Right atrium auricular region (tissue), 2 donors: ENCODE results near the gene XIRP1. TPM values are rescaled to one million over a fixed set of nuclear protein-coding genes. Genes with fewer than 3 reads are reported as not detected.

Experiments
- DNase-seq: peaks from one replicate; pipeline ENCODE4 v3.0.0-alpha.2; 2019; ENCODE audit warnings: low spot score
- H3K27ac ChIP-seq, 2 donors: fragments of 200-600 bp; sonication (generic); 1 replicate in 1 of 2; 2 replicates in 1 of 2; pipeline ENCODE4 v1.5.1; 2016 to 2019
- H3K27me3 ChIP-seq, 2 donors: fragments of 200-600 bp; sonication (generic); one replicate each; pipeline versions ENCODE4 v1.5.1 to v1.6.0; 2017 to 2019
- H3K36me3 ChIP-seq: fragments of 200-600 bp; sonication (generic); one replicate; pipeline ENCODE4 v1.5.1; 2016
- H3K4me1 ChIP-seq, 2 donors: fragments of 200-600 bp; sonication (generic); one replicate each; pipeline versions ENCODE4 v1.5.1 to v1.6.0; 2017 to 2019
- H3K4me3 ChIP-seq, 2 donors: fragments of 200-600 bp; sonication (generic); 1 replicate in 1 of 2; 2 replicates in 1 of 2; pipeline ENCODE4 v1.5.1; 2017 to 2019; ENCODE audit warnings: mild to moderate bottlenecking in 1 of 2, moderate library complexity in 1 of 2
- H3K9me3 ChIP-seq, 2 donors: fragments of 200-600 bp; sonication (generic); one replicate each; pipeline ENCODE4 v1.5.1; 2019
- total RNA-seq, 2 donors: library from RNA; depleted of rRNA; stranded (reverse); fragments of >200 nt; gene quantifications; one replicate each; pipeline ENCODE4 v1.1.0, GENCODE V29; 2016
- TF ChIP-seq, protein P1 (sequence below), 2 donors: fragments of 200-600 bp; sonication (generic); IDR thresholded peaks; one replicate each; pipeline ENCODE4 v1.5.1; 2019; ENCODE audit warnings: antibody characterized with exemption in 2 of 2

Gene XIRP1
- total RNA-seq, 2 donors from 2014 or later: 319 to 1,274 TPM

DNA sequence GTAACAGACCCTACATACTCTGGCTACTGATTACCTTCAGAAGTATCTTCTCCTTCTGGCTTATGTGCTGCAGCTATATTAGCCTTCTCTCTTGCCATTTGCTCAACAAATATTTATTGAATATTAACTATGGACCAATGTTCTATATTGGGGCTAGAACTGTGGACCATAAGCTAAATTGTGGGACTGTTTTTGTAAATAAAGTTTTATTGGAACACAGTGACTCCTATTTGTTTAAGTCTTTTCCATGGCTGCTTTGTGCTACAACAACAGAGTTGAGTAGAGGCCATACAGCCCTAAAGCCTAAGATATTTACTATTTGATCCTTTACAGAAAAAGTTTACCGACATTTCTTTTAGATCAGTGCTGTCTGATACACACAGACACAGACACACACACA, 20.3 kb upstream of the XIRP1 start:
- Histone ChIP-seq H3K27me3 (no peaks in the 10 kb centered on the region), H3K27ac (no peak overlapping the region), H3K36me3 (no peaks in the 10 kb centered on the region), H3K4me3 (no peak overlapping the region), H3K9me3 (no peaks in the 10 kb centered on the region), H3K4me1 (peaks cover 0 to 5% of the 10 kb centered on the region in 2 donors)
- TF ChIP-seq, protein P1, sequence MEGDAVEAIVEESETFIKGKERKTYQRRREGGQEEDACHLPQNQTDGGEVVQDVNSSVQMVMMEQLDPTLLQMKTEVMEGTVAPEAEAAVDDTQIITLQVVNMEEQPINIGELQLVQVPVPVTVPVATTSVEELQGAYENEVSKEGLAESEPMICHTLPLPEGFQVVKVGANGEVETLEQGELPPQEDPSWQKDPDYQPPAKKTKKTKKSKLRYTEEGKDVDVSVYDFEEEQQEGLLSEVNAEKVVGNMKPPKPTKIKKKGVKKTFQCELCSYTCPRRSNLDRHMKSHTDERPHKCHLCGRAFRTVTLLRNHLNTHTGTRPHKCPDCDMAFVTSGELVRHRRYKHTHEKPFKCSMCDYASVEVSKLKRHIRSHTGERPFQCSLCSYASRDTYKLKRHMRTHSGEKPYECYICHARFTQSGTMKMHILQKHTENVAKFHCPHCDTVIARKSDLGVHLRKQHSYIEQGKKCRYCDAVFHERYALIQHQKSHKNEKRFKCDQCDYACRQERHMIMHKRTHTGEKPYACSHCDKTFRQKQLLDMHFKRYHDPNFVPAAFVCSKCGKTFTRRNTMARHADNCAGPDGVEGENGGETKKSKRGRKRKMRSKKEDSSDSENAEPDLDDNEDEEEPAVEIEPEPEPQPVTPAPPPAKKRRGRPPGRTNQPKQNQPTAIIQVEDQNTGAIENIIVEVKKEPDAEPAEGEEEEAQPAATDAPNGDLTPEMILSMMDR (IDR thresholded peaks at IDR 0.05): no peak
- no peak for DNase-seq

DNA sequence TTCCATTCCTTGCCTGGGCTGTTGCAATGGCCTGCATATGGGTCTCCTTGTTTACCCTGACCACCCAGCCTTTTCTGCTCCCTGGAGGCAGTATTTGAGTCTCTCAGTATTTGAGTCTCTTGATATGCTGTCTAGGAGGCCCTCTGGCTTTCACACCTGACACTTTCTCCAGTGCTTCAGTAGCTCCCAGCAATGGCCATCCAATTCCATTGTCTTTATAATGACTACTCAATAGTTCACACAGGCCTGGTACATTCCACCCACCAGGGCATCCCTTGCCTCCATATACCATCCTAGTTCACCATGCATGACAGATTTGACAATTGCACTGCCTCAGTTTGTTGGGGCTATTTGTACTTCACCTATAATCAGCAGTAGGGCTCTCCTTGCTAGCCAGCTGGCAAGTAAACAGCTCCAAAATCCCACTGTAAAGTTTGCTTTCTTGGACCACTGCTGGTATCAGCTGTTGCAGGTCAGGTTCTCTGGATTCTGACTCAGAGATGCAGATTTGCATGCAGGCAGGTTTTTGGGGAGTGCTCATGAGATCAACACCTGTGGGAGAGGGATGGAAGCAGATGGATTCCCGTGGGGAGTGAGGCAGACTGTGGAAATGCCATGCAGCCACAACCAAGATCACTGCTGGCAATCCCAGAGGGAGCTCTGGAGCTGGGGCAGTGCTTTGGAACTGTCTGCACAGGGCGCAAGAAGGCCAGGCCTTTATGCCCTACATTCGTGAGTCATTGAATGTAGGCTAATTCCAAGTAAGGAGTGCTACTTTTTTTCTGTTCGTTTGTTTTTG, 19.1 kb upstream of the XIRP1 start:
- Histone ChIP-seq H3K4me1 (peaks cover 0 to 5% of the 10 kb centered on the region in 2 donors), H3K27me3 (no peaks in the 10 kb centered on the region), H3K4me3 (no peak overlapping the region), H3K36me3 (no peaks in the 10 kb centered on the region), H3K9me3 (no peaks in the 10 kb centered on the region), H3K27ac (no peak overlapping the region)
- no peak for DNase-seq
- TF ChIP-seq, protein P1 (IDR thresholded peaks at IDR 0.05): no peak

- no peak overlapping the region for H3K27ac ChIP-seq
- H3K4me3 ChIP-seq: no peak overlapping the region
- H3K27me3 ChIP-seq: no peaks in the 10 kb centered on the region
- TF ChIP-seq, protein P1 (IDR thresholded peaks at IDR 0.05): no peak
- DNase-seq: no peak
- H3K4me1 ChIP-seq: peaks cover 0 to 5% of the 10 kb centered on the region in 2 donors
- no peaks in the 10 kb centered on the region for H3K9me3 ChIP-seq
- H3K36me3 ChIP-seq: no peaks in the 10 kb centered on the region
Measured at GRCh38 chr3:39210078-39210477, 17.7 kb upstream of the XIRP1 start.

- no peak overlapping the region for H3K4me3 ChIP-seq
- TF ChIP-seq, protein P1 (IDR thresholded peaks at IDR 0.05): no peak
- DNase-seq: no peak
- H3K4me1 ChIP-seq: peaks cover 0 to 5% of the 10 kb centered on the region in 2 donors
- no peaks in the 10 kb centered on the region for H3K9me3 ChIP-seq
- H3K36me3 ChIP-seq: no peaks in the 10 kb centered on the region
- H3K27ac ChIP-seq: no peak overlapping the region
- no peaks in the 10 kb centered on the region for H3K27me3 ChIP-seq
Measured at GRCh38 chr3:39209329-39209970, 17.1 kb upstream of the XIRP1 start.

DNA sequence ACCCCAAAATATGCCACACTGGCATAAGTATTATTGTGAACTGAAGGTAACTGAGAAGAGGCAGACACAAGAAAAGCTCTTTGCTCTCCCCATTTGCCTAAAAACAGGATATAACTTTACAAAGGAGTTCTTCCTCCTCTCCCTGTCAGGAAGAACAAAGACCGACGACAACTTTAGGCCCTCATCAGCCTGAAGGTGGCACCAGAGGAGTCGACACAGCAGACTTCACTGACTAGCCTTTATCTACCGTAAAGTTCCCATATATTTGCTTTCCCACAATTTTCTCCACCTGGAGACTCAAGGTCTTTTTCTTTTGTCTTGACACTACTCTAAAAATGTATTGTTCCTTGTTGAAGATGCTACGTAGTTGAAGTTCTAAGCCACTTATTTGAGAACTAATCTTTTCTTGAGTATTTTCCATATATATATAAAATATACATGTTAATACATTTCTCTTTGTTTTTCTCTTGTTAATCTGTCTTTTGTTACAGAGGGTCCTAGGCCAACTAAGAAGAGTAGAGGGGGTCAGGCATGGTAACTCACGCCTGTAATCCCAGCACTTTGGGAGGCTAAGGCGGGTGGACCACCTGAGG, 16.2 kb upstream of the XIRP1 start:
- peak; percentile 73 for DNase-seq
- Histone ChIP-seq H3K9me3 (no peaks in the 10 kb centered on the region), H3K4me1 (peaks cover 0 to 5% of the 10 kb centered on the region in 2 donors), H3K27me3 (no peaks in the 10 kb centered on the region), H3K27ac (no peak overlapping the region), H3K36me3 (no peaks in the 10 kb centered on the region), H3K4me3 (no peak overlapping the region)
- TF ChIP-seq, protein P1 (IDR thresholded peaks at IDR 0.05): peak; percentile 62 to 77
